ENCODE results near the gene UGGT1. TPM values are rescaled to one million over a fixed set of nuclear protein-coding genes. Genes with fewer than 3 reads are reported as not detected.
A peak's percentile ranks its signal among the peaks of the same experiment; 100 is the strongest.

UGGT1 gene
- total RNA-seq, 5 donors from 2014 or later (not counting 1 experiment from before 2014, with no cell fraction given): 46.0 to 50.8 (median 48.4) TPM

GRCh38 chr2:128196471-128196931 lies 105.5 kb downstream of the UGGT1 start:
- ChIA-PET CTCF (no interaction called here), POLR2A (no interaction called here)
- ATAC-seq (replicated peaks in 1 of 4): peak in 2 of 4 experiments; percentile 28 to 43
- peaks cover 12% of the 10 kb centered on the region for H3K36me3 Mint-ChIP-seq
- H3K27me3 Mint-ChIP-seq: no peaks in the 10 kb centered on the region
- Histone ChIP-seq H3K27ac (ENCODE audit: low read length) (no peak overlapping the region), H3K9me3 (no peaks in the 10 kb centered on the region), H3K36me3 (ENCODE audit: control insufficient read depth in 2 of 2, extremely low read depth in 1 of 2, insufficient read depth in 1 of 2, low read length in 1 of 2) (peaks cover 3 to 4% of the 10 kb centered on the region in 2 donors), H3K27me3 (replicated peaks in 1 of 2; ENCODE audit: control insufficient read depth in 2 of 2, extremely low read depth in 1 of 2, insufficient read depth in 2 of 2, low read length in 1 of 2) (no peaks in the 10 kb centered on the region), H3K4me1 (ENCODE audit: control insufficient read depth in 1 of 2, extremely low read depth in 1 of 2, insufficient read depth in 2 of 2, low read length in 2 of 2) (peaks cover 0 to 21% of the 10 kb centered on the region in 2 experiments), H3K4me3 (ENCODE audit: control insufficient read depth in 1 of 2, extremely low read depth in 1 of 2, low read length in 1 of 2) (no peak overlapping the region)
- DNase-seq: no peak
- peak overlapping the region in 1 of 3 donors; percentile 62 for H3K4me3 Mint-ChIP-seq
- no peaks in the 10 kb centered on the region for H3K9me3 Mint-ChIP-seq
- H3K27ac Mint-ChIP-seq: peak overlapping the region; percentile 56 to 92
- WGBS (ENCODE audit: insufficient coverage): 75% methylated on average over 2 of the region's 6 CpGs
- H3K4me1 Mint-ChIP-seq: peaks cover 31 to 40% (median 33%) of the 10 kb centered on the region in 3 donors

GRCh38 chr2:128197059-128197458 lies 106.1 kb downstream of the UGGT1 start:
- peak overlapping the region in 1 of 3 donors; percentile 62 for H3K4me3 Mint-ChIP-seq
- DNase-seq (no peak), ATAC-seq (replicated peaks in 1 of 4) (peak in 1 of 4 experiments; percentile 24)
- Histone ChIP-seq H3K9me3 (no peaks in the 10 kb centered on the region), H3K27ac (ENCODE audit: low read length) (no peak overlapping the region), H3K27me3 (replicated peaks in 1 of 2; ENCODE audit: control insufficient read depth in 2 of 2, extremely low read depth in 1 of 2, insufficient read depth in 2 of 2, low read length in 1 of 2) (no peaks in the 10 kb centered on the region), H3K4me1 (ENCODE audit: control insufficient read depth in 1 of 2, extremely low read depth in 1 of 2, insufficient read depth in 2 of 2, low read length in 2 of 2) (peaks cover 0 to 21% of the 10 kb centered on the region in 2 experiments), H3K36me3 (ENCODE audit: control insufficient read depth in 2 of 2, extremely low read depth in 1 of 2, insufficient read depth in 1 of 2, low read length in 1 of 2) (peaks cover 0 to 3% of the 10 kb centered on the region in 2 donors), H3K4me3 (ENCODE audit: control insufficient read depth in 1 of 2, extremely low read depth in 1 of 2, low read length in 1 of 2) (no peak overlapping the region)
- CTCF ChIA-PET: no interaction called here
- peaks cover 30 to 40% (median 31%) of the 10 kb centered on the region in 3 donors for H3K4me1 Mint-ChIP-seq
- POLR2A ChIA-PET: no interaction called here
- H3K36me3 Mint-ChIP-seq: peaks cover 8% of the 10 kb centered on the region
- H3K27ac Mint-ChIP-seq: peak overlapping the region; percentile 56 to 92
- no peaks in the 10 kb centered on the region for H3K27me3 Mint-ChIP-seq
- no peaks in the 10 kb centered on the region for H3K9me3 Mint-ChIP-seq
- WGBS (ENCODE audit: insufficient coverage): no CpG with 5 or more reads among the region's 8 CpGs

- H3K27me3 ChIP-seq (replicated peaks in 1 of 2; ENCODE audit: control insufficient read depth in 2 of 2, extremely low read depth in 1 of 2, insufficient read depth in 2 of 2, low read length in 1 of 2): no peaks in the 10 kb centered on the region
- no peak for ATAC-seq (replicated peaks in 1 of 4)
- no peak for DNase-seq
- Mint-ChIP-seq H3K4me1 (peaks cover 30 to 35% (median 31%) of the 10 kb centered on the region in 3 donors), H3K27ac (no peak overlapping the region), H3K27me3 (no peaks in the 10 kb centered on the region), H3K36me3 (no peaks in the 10 kb centered on the region), H3K9me3 (no peaks in the 10 kb centered on the region), H3K4me3 (no peak overlapping the region)
- ChIA-PET POLR2A (no interaction called here), CTCF (no interaction called here)
- WGBS (ENCODE audit: insufficient coverage): 100% methylated on average over 1 of the region's 3 CpGs
- H3K27ac ChIP-seq (ENCODE audit: low read length): no peak overlapping the region
- H3K4me3 ChIP-seq (ENCODE audit: control insufficient read depth in 1 of 2, extremely low read depth in 1 of 2, low read length in 1 of 2): no peak overlapping the region
- H3K4me1 ChIP-seq (ENCODE audit: control insufficient read depth in 1 of 2, extremely low read depth in 1 of 2, insufficient read depth in 2 of 2, low read length in 2 of 2): peaks cover 0 to 21% of the 10 kb centered on the region in 2 experiments
- no peaks in the 10 kb centered on the region for H3K9me3 ChIP-seq
- no peaks in the 10 kb centered on the region for H3K36me3 ChIP-seq (ENCODE audit: control insufficient read depth in 2 of 2, extremely low read depth in 1 of 2, insufficient read depth in 1 of 2, low read length in 1 of 2)
These were observed 107.7 kb downstream of the UGGT1 start for GRCh38 chr2:128198656-128199055.

DNA sequence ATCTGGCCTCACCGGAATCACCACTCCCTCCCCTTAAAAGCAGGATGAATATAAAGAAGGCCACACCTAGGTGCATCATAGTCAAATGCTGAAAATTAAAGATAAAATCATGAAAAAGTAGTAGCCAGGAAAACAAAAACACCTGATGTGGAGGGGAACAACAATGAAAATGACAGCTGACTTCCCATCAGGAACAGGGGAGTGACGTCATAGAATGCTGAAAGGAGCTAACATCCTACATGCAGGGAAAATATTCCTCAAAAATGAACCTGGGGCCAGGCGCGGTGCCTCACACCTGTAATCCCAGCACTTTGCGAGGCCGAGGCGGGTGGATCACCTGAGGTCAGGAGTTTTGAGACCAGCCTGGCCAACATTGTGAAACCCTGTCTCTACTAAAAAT lies 108.1 kb downstream of the UGGT1 start:
- Mint-ChIP-seq H3K27me3 (no peaks in the 10 kb centered on the region), H3K4me1 (peaks cover 28 to 32% (median 29%) of the 10 kb centered on the region in 3 donors), H3K36me3 (no peaks in the 10 kb centered on the region), H3K27ac (no peak overlapping the region), H3K9me3 (no peaks in the 10 kb centered on the region), H3K4me3 (no peak overlapping the region)
- DNase-seq (no peak), ATAC-seq (replicated peaks in 1 of 4) (no peak)
- Histone ChIP-seq H3K4me1 (ENCODE audit: control insufficient read depth in 1 of 2, extremely low read depth in 1 of 2, insufficient read depth in 2 of 2, low read length in 2 of 2) (peaks cover 0 to 21% of the 10 kb centered on the region in 2 experiments), H3K9me3 (no peaks in the 10 kb centered on the region), H3K4me3 (ENCODE audit: control insufficient read depth in 1 of 2, extremely low read depth in 1 of 2, low read length in 1 of 2) (no peak overlapping the region), H3K36me3 (ENCODE audit: control insufficient read depth in 2 of 2, extremely low read depth in 1 of 2, insufficient read depth in 1 of 2, low read length in 1 of 2) (no peaks in the 10 kb centered on the region), H3K27ac (ENCODE audit: low read length) (no peak overlapping the region), H3K27me3 (replicated peaks in 1 of 2; ENCODE audit: control insufficient read depth in 2 of 2, extremely low read depth in 1 of 2, insufficient read depth in 2 of 2, low read length in 1 of 2) (no peaks in the 10 kb centered on the region)
- WGBS (ENCODE audit: insufficient coverage): 93% methylated on average over 5 of the region's 7 CpGs
- ChIA-PET CTCF (no interaction called here), POLR2A (no interaction called here)

DNA sequence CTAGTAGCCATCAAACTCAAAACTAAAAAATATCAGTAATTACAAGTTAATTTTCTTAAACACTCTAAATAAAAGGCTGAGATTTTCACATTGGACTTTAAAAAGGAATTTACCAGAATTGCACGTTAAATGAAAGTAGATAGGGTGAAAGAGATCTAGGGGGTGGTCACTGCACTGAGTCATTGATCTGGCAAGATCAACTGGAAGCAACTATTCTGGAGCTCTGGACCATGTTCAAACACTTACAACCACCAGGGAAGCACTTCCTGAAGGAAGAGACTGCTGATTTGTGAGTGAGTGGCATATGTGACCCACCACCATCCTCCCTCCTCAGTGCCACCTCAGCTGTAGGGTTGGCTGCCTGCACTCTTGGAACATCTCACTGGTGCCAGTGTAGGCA lies 111.8 kb downstream of the UGGT1 start:
- no peaks in the 10 kb centered on the region for H3K4me1 ChIP-seq (ENCODE audit: control insufficient read depth in 1 of 2, extremely low read depth in 1 of 2, insufficient read depth in 2 of 2, low read length in 2 of 2)
- no peaks in the 10 kb centered on the region for H3K36me3 Mint-ChIP-seq

DNA sequence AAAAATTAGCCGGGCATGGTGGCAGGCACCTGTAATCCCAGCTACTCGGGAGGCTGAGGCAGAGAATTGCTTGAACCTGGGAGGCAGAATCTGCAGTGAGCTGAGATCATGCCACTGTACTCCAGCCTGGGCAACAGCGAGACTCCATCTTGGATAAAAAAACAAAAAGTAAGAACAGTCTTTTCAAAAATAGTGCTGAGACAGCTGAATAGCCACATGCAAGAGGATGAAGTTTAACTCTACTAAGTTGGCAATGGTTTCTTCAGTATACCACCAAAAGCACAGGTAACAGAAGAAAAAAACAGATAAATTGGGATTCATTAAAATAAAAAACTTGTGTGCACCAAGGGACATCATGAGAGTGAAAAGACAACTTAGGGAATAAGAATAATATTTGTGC lies 115.2 kb downstream of the UGGT1 start:
- H3K36me3 Mint-ChIP-seq: no peaks in the 10 kb centered on the region
- Histone ChIP-seq H3K27ac (ENCODE audit: low read length) (no peak overlapping the region), H3K27me3 (replicated peaks in 1 of 2; ENCODE audit: control insufficient read depth in 2 of 2, extremely low read depth in 1 of 2, insufficient read depth in 2 of 2, low read length in 1 of 2) (no peaks in the 10 kb centered on the region), H3K4me1 (ENCODE audit: control insufficient read depth in 1 of 2, extremely low read depth in 1 of 2, insufficient read depth in 2 of 2, low read length in 2 of 2) (no peaks in the 10 kb centered on the region), H3K4me3 (ENCODE audit: control insufficient read depth in 1 of 2, extremely low read depth in 1 of 2, low read length in 1 of 2) (no peak overlapping the region), H3K9me3 (no peaks in the 10 kb centered on the region), H3K36me3 (ENCODE audit: control insufficient read depth in 2 of 2, extremely low read depth in 1 of 2, insufficient read depth in 1 of 2, low read length in 1 of 2) (no peaks in the 10 kb centered on the region)
- H3K4me3 Mint-ChIP-seq: no peak overlapping the region
- CTCF ChIA-PET: no interaction called here
- DNase-seq (no peak), ATAC-seq (replicated peaks in 1 of 4) (no peak)
- peaks cover 0 to 2% (median 0%) of the 10 kb centered on the region in 3 donors for H3K9me3 Mint-ChIP-seq
- POLR2A ChIA-PET: no interaction called here
- H3K27ac Mint-ChIP-seq: no peak overlapping the region
- H3K27me3 Mint-ChIP-seq: no peaks in the 10 kb centered on the region
- H3K4me1 Mint-ChIP-seq: no peaks in the 10 kb centered on the region
- 100% methylated on average over 2 of the region's 3 CpGs for WGBS (ENCODE audit: insufficient coverage)

More for the DNA sequence above, 111.8 kb downstream of the UGGT1 start:
- no peak for ATAC-seq (replicated peaks in 1 of 4)
- no peak overlapping the region for H3K27ac Mint-ChIP-seq
- no peaks in the 10 kb centered on the region for H3K27me3 Mint-ChIP-seq
- no peak overlapping the region for H3K4me3 Mint-ChIP-seq
- Histone ChIP-seq H3K27me3 (replicated peaks in 1 of 2; ENCODE audit: control insufficient read depth in 2 of 2, extremely low read depth in 1 of 2, insufficient read depth in 2 of 2, low read length in 1 of 2) (no peaks in the 10 kb centered on the region), H3K27ac (ENCODE audit: low read length) (no peak overlapping the region), H3K9me3 (no peaks in the 10 kb centered on the region), H3K4me3 (ENCODE audit: control insufficient read depth in 1 of 2, extremely low read depth in 1 of 2, low read length in 1 of 2) (no peak overlapping the region), H3K36me3 (ENCODE audit: control insufficient read depth in 2 of 2, extremely low read depth in 1 of 2, insufficient read depth in 1 of 2, low read length in 1 of 2) (no peaks in the 10 kb centered on the region)
- ChIA-PET POLR2A (no interaction called here), CTCF (no interaction called here)
- no peaks in the 10 kb centered on the region for H3K4me1 Mint-ChIP-seq
- peaks cover 0 to 2% (median 0%) of the 10 kb centered on the region in 3 donors for H3K9me3 Mint-ChIP-seq
- DNase-seq: no peak
- WGBS (ENCODE audit: insufficient coverage): no CpG with 5 or more reads among the region's 1 CpG

DNA sequence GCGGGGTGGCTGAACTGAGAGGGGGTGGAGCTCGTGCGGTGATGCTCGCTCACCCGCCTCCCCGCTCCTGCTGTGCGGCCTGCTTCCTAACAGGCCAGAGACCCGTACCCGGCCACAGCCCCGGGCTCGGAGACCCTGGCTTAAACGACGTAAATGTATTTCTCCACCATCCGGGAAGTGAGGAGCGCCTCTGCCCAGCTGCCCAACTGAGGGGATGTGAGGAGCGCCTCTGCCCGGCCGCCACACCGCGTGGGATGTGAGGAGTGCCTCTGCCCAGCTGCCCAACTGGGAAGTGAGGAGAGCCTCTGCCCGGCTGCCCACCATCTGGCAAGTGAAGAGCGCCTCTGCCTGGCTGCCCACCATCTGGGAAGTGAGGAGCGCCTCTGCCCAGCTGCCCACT lies 117.0 kb downstream of the UGGT1 start:
- DNase-seq (no peak), ATAC-seq (replicated peaks in 1 of 4) (no peak)
- CTCF ChIA-PET: interaction anchor here in 1 of 2 donors (0.9 kb wide), 1 partner anchor 179 kb away, joined by 3 read pairs; no protein-coding TSS in a partner anchor
- Mint-ChIP-seq H3K27ac (no peak overlapping the region), H3K4me3 (no peak overlapping the region), H3K4me1 (no peaks in the 10 kb centered on the region), H3K36me3 (no peaks in the 10 kb centered on the region), H3K9me3 (peaks cover 0 to 2% (median 0%) of the 10 kb centered on the region in 3 donors), H3K27me3 (no peaks in the 10 kb centered on the region)
- no peaks in the 10 kb centered on the region for H3K4me1 ChIP-seq (ENCODE audit: control insufficient read depth in 1 of 2, extremely low read depth in 1 of 2, insufficient read depth in 2 of 2, low read length in 2 of 2)
- WGBS (ENCODE audit: insufficient coverage): 96% methylated on average over 17 of the region's 23 CpGs
- H3K4me3 ChIP-seq (ENCODE audit: control insufficient read depth in 1 of 2, extremely low read depth in 1 of 2, low read length in 1 of 2): no peak overlapping the region
- POLR2A ChIA-PET: no interaction called here
- peaks cover 0 to 6% of the 10 kb centered on the region in 2 experiments for H3K27me3 ChIP-seq (replicated peaks in 1 of 2; ENCODE audit: control insufficient read depth in 2 of 2, extremely low read depth in 1 of 2, insufficient read depth in 2 of 2, low read length in 1 of 2)
- no peaks in the 10 kb centered on the region for H3K36me3 ChIP-seq (ENCODE audit: control insufficient read depth in 2 of 2, extremely low read depth in 1 of 2, insufficient read depth in 1 of 2, low read length in 1 of 2)
- H3K9me3 ChIP-seq: no peaks in the 10 kb centered on the region
- H3K27ac ChIP-seq (ENCODE audit: low read length): no peak overlapping the region
